ENCODE measurements around the gene SLC39A5. TPM values are rescaled to one million over a fixed set of nuclear protein-coding genes. Genes with fewer than 3 reads are reported as not detected.

SLC39A5 gene
- total RNA-seq, 1 experiment from 2014 or later, result not detected

DNA sequence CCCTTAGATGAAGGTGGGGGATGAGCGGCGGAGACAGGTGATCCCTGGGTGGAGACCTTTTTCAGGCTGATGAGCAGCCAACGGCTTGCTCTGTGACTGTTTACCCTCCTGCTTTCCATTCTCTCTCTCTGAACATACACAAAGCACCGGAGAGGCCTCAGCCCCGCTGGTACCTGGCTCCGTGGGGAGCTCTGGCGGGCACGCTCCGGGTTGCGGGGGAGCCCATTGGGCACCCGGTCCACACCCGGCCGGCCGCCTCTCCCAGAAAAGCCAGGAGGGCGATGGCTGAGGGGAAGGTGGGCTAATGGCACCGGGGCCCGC is 41.1 kb upstream of the SLC39A5 start:
- Histone ChIP-seq H2BK12ac (ENCODE audit: insufficient read length, low read depth, low read length) (no peak overlapping the region), H3K9ac (ENCODE audit: extremely low read depth, insufficient read length, low read length) (peak overlapping the region; percentile 56), H3K4me2 (ENCODE audit: insufficient read depth, insufficient read length, low read length) (peak overlapping the region; percentile 79), H2BK5ac (ENCODE audit: insufficient read length, low read length) (no peak overlapping the region), H4K8ac (replicated peaks; ENCODE audit: insufficient read length, low read depth, low read length) (no peak overlapping the region), H2AK5ac (ENCODE audit: insufficient read length, low read length) (no peak overlapping the region), H3K79me2 (ENCODE audit: insufficient read depth, low read length) (peaks cover 8% of the 10 kb centered on the region; the same call in 1 of the 2 replicates), H3K4ac (ENCODE audit: low read depth, low read length) (no peak overlapping the region), H3K4me1 (ENCODE audit: insufficient read depth, low read length) (peaks cover 8% of the 10 kb centered on the region), H3K56ac (ENCODE audit: insufficient read length, low read depth, low read length) (no peak overlapping the region), H4K91ac (ENCODE audit: insufficient read length, low read depth, low read length) (no peak overlapping the region), H3K14ac (ENCODE audit: insufficient read depth, low read length) (0 out of 2 replicates have a peak overlapping the region, but pooled peaks have one; percentile 6), H3K79me1 (ENCODE audit: insufficient read depth, low read depth, low read length, poor library complexity, severe bottlenecking) (peaks cover 6% of the 10 kb centered on the region), H3K27me3 (ENCODE audit: insufficient read depth, low read length) (no peaks in the 10 kb centered on the region), H3K9me3 (ENCODE audit: control insufficient read depth, low read depth, low read length) (no peaks in the 10 kb centered on the region), H3K27ac (ENCODE audit: insufficient read length, low read depth, low read length) (no peak overlapping the region), H2BK120ac (ENCODE audit: low read depth, low read length, poor library complexity, severe bottlenecking) (no peak overlapping the region), H3T11ph (ENCODE audit: low read length) (no peak overlapping the region), H2BK20ac (ENCODE audit: low read depth, low read length, poor library complexity, severe bottlenecking) (no peak overlapping the region), H2AFZ (ENCODE audit: low read length) (no peak overlapping the region), H3K23ac (ENCODE audit: insufficient read length, low read depth, low read length) (no peak overlapping the region), H4K5ac (ENCODE audit: insufficient read length, low read depth, low read length) (no peak overlapping the region), H3K23me2 (ENCODE audit: insufficient read length, low read depth, low read length, poor library complexity, severe bottlenecking) (peaks cover 12% of the 10 kb centered on the region), H3K18ac (ENCODE audit: insufficient read length, low read depth, low read length) (no peak overlapping the region), H2BK15ac (ENCODE audit: low read depth, low read length) (no peak overlapping the region), H4K20me1 (ENCODE audit: control insufficient read depth, insufficient read depth, insufficient read length) (no peaks in the 10 kb centered on the region)
- H3K36me3 Mint-ChIP-seq (ENCODE audit: insufficient read depth in 1 of 3, low read depth in 3 of 3), result peaks cover 35 to 52% (median 44%) of the 10 kb centered on the region in 3 experiments; a peak in 6 of 7 replicates
- WGBS (ENCODE audit: extremely low coverage, insufficient read length, low lambda C conversion rate), result no CpG with 5 or more reads among the region's 17 CpGs
- TF ChIP-seq, protein P1, sequence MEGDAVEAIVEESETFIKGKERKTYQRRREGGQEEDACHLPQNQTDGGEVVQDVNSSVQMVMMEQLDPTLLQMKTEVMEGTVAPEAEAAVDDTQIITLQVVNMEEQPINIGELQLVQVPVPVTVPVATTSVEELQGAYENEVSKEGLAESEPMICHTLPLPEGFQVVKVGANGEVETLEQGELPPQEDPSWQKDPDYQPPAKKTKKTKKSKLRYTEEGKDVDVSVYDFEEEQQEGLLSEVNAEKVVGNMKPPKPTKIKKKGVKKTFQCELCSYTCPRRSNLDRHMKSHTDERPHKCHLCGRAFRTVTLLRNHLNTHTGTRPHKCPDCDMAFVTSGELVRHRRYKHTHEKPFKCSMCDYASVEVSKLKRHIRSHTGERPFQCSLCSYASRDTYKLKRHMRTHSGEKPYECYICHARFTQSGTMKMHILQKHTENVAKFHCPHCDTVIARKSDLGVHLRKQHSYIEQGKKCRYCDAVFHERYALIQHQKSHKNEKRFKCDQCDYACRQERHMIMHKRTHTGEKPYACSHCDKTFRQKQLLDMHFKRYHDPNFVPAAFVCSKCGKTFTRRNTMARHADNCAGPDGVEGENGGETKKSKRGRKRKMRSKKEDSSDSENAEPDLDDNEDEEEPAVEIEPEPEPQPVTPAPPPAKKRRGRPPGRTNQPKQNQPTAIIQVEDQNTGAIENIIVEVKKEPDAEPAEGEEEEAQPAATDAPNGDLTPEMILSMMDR (conservative IDR thresholded peaks at IDR 0.05), result no peak
- peak overlapping the region; percentile 82 to 97 (median 94); a peak in 6 of 7 replicates for H3K27ac Mint-ChIP-seq
- peak; percentile 43 for DNase-seq
- 0 out of 5 replicates have a peak, but pooled peaks cover 0 to 3% of the 10 kb centered on the region in 2 experiments for H3K9me3 Mint-ChIP-seq
- peak overlapping the region; percentile 91 to 98 for H3K4me3 Mint-ChIP-seq
- H3K4me1 Mint-ChIP-seq, result peaks cover 24 to 27% of the 10 kb centered on the region in 2 experiments
- peaks cover 3% of the 10 kb centered on the region; the same call in 1 of the 2 replicates for H3K27me3 Mint-ChIP-seq (ENCODE audit: low read depth)

All from H9 (cell line).